PFSK-1 (cell line): Measurements from ENCODE around the gene ZCCHC17.

Source experiments
- POLR2AphosphoS5 ChIP-seq: IDR thresholded peaks from 2 replicates; pipeline ENCODE4 v1.6.1; 2012; ENCODE audit warnings: low read depth, mild to moderate bottlenecking, control low read depth, low read length, moderate library complexity
- SIN3A ChIP-seq: IDR thresholded peaks from 2 replicates; pipeline ENCODE4 v1.6.1; 2012; ENCODE audit warnings: mild to moderate bottlenecking, low read length, moderate library complexity, borderline replicate concordance; ENCODE audit not compliant: insufficient read depth

- TF ChIP-seq POLR2AphosphoS5 (no peak), SIN3A (no peak)
These were observed 33.4 kb upstream of the ZCCHC17 start for GRCh38 chr1:31263408-31263807.
